H1 (cell line): ENCODE measurements around the gene COL1A1. TPM values are rescaled to one million over a fixed set of nuclear protein-coding genes. Genes with fewer than 3 reads are reported as not detected.

Source experiments
- CTCF ChIA-PET: fragments of 300-600 bp; sonication (Branson Sonifier 250); formaldehyde crosslinking; loops from one replicate; lab custom pipeline; 2021; ENCODE audit not compliant: partially characterized antibody; lab: Charles Lee
- POLR2A ChIA-PET: fragments of 300-600 bp; sonication (Branson Sonifier 250); formaldehyde crosslinking; loops from one replicate; lab custom pipeline; 2021; ENCODE audit warnings: inconsistent platforms; ENCODE audit not compliant: partially characterized antibody; lab: Charles Lee
- DNase-seq, 2 experiments: peaks; one replicate each; pipeline versions ENCODE4 v3.0.0 to v3.0.0-alpha.2; 2010 to 2022; ENCODE audit warnings: low spot score in 2 of 2, low read depth in 1 of 2, mixed read lengths in 1 of 2
- FAIRE-seq: peaks from 2 replicates; lab custom pipeline; 2011; peaks lifted over from hg19 to GRCh38; lab: Jason Lieb, UNC
- H2AFZ ChIP-seq: 2 replicates; pipeline ENCODE4 v1.8.1; 2012; ENCODE audit warnings: low read length, inconsistent platforms
- H2AK5ac ChIP-seq: 2 replicates; pipeline ENCODE4 v1.6.1; 2013; ENCODE audit warnings: low read depth, low read length
- H2BK120ac ChIP-seq: replicated peaks from 2 replicates; pipeline ENCODE3; 2013; ENCODE audit warnings: low read depth, low read length, inconsistent platforms
- H2BK12ac ChIP-seq: 2 replicates; pipeline ENCODE4 v1.6.1; 2013; ENCODE audit warnings: low read depth, low read length
- H2BK15ac ChIP-seq: 2 replicates; pipeline ENCODE4 v1.6.1; 2013; ENCODE audit warnings: low read length
- H2BK20ac ChIP-seq: 2 replicates; pipeline ENCODE4 v1.6.1; 2013; ENCODE audit warnings: low read length
- H2BK5ac ChIP-seq: 2 replicates; pipeline ENCODE4 v1.6.1; 2013; ENCODE audit warnings: low read depth, low read length
- H3K14ac ChIP-seq: 2 replicates; pipeline ENCODE4 v1.6.1; 2013; ENCODE audit warnings: inconsistent platforms; ENCODE audit not compliant: insufficient read length
- H3K18ac ChIP-seq: 2 replicates; pipeline ENCODE4 v1.6.1; 2013; ENCODE audit warnings: low read length; ENCODE audit errors: extremely low read depth
- H3K23ac ChIP-seq: 2 replicates; pipeline ENCODE4 v1.6.1; 2013; ENCODE audit warnings: inconsistent platforms; ENCODE audit not compliant: insufficient read length
- H3K23me2 ChIP-seq: 2 replicates; pipeline ENCODE4 v1.6.1; 2013; ENCODE audit warnings: low read depth, low read length
- H3K27ac ChIP-seq: 2 replicates; pipeline ENCODE4 v1.6.1; 2011; ENCODE audit warnings: low read depth, low read length, inconsistent platforms
- H3K27me3 ChIP-seq, 4 experiments: replicated peaks in 1 of 4; 1 replicate in 1 of 4; 2 replicates in 3 of 4; pipeline versions ENCODE4 v1.6.1 to v1.8.1; 2011 to 2013; ENCODE audit warnings: low read length in 3 of 4, mild to moderate bottlenecking in 3 of 4, inconsistent platforms in 2 of 4, mixed read lengths in 2 of 4, moderate library complexity in 1 of 4; ENCODE audit not compliant: control insufficient read depth in 3 of 4, insufficient read depth in 3 of 4; ENCODE audit errors: extremely low read depth in 1 of 4
- H3K36me3 ChIP-seq, 4 experiments: 2 replicates each; pipeline versions ENCODE4 v1.6.1 to v1.8.1; 2011 to 2013; ENCODE audit warnings: mild to moderate bottlenecking in 4 of 4, low read length in 3 of 4, moderate library complexity in 2 of 4, control low read depth in 1 of 4, inconsistent platforms in 1 of 4; ENCODE audit not compliant: insufficient read depth in 4 of 4, control insufficient read depth in 2 of 4
- H3K4ac ChIP-seq: replicated peaks from 2 replicates; pipeline ENCODE3; 2013; ENCODE audit warnings: low read length, low read depth, mixed read lengths, inconsistent platforms; ENCODE audit not compliant: insufficient read length
- H3K4me1 ChIP-seq, 4 experiments: replicated peaks in 1 of 4; 1 replicate in 1 of 4; 2 replicates in 3 of 4; pipeline versions ENCODE4 v1.6.1 to v1.8.1; 2011 to 2013; ENCODE audit warnings: low read length in 3 of 4, inconsistent platforms in 2 of 4, mixed read lengths in 1 of 4; ENCODE audit not compliant: insufficient read depth in 4 of 4, control insufficient read depth in 3 of 4
- H3K4me2 ChIP-seq, 2 experiments: 2 replicates each; pipeline versions ENCODE4 v1.6.1 to v1.8.1; 2011 to 2013; ENCODE audit warnings: low read depth in 2 of 2, low read length in 2 of 2, control low read depth in 1 of 2, inconsistent platforms in 1 of 2, mild to moderate bottlenecking in 1 of 2; ENCODE audit not compliant: insufficient read depth in 1 of 2
- H3K4me3 ChIP-seq, 4 experiments: fragments of 200-600, 300-600 bp in 1 of 4; sonication (generic), shearing (Covaris generic), sonication (Bioruptor Twin) in 1 of 4; 2 replicates each; pipeline versions ENCODE4 v1.5.1 to v1.8.1; 2011 to 2016; ENCODE audit warnings: low read length in 4 of 4, low read depth in 3 of 4, control low read depth in 2 of 4, inconsistent platforms in 2 of 4, mild to moderate bottlenecking in 2 of 4, mixed read lengths in 1 of 4, moderate library complexity in 1 of 4; ENCODE audit not compliant: insufficient read depth in 2 of 4; ENCODE audit errors: extremely low read depth in 1 of 4
- H3K56ac ChIP-seq: replicated peaks from 2 replicates; pipeline ENCODE3; 2013; ENCODE audit warnings: low read depth, mild to moderate bottlenecking, mixed read lengths, low read length, inconsistent platforms; ENCODE audit not compliant: insufficient read length
- H3K79me1 ChIP-seq: 2 replicates; pipeline ENCODE4 v1.6.1; 2013; ENCODE audit warnings: low read depth, low read length, control low read depth
- H3K79me2 ChIP-seq, 2 experiments: 2 replicates each; pipeline versions ENCODE4 v1.6.1 to v1.8.1; 2012 to 2013; ENCODE audit warnings: low read length in 2 of 2, mild to moderate bottlenecking in 2 of 2, inconsistent platforms in 1 of 2; ENCODE audit not compliant: insufficient read depth in 2 of 2, control insufficient read depth in 1 of 2
- H3K9ac ChIP-seq, 4 experiments: replicated peaks in 1 of 4; 1 replicate in 1 of 4; 2 replicates in 3 of 4; pipeline versions ENCODE4 v1.6.1 to v1.8.1; 2011 to 2013; ENCODE audit warnings: low read depth in 3 of 4, low read length in 3 of 4, control low read depth in 2 of 4, mild to moderate bottlenecking in 2 of 4, moderate library complexity in 2 of 4, inconsistent platforms in 1 of 4; ENCODE audit errors: extremely low read depth in 1 of 4
- H3K9me3 ChIP-seq, 2 experiments: 2 replicates each; pipeline versions ENCODE4 v1.6.1 to v1.8.1; 2012 to 2013; ENCODE audit warnings: mild to moderate bottlenecking in 2 of 2, moderate library complexity in 2 of 2, control low read depth in 1 of 2, inconsistent platforms in 1 of 2, low read depth in 1 of 2, low read length in 1 of 2, mixed read lengths in 1 of 2; ENCODE audit not compliant: insufficient read depth in 2 of 2
- H4K20me1 ChIP-seq, 2 experiments: replicated peaks in 1 of 2; 2 replicates each; pipeline versions ENCODE3 to v1.8.1; 2011 to 2013; ENCODE audit warnings: inconsistent platforms in 2 of 2, low read length in 2 of 2, mild to moderate bottlenecking in 1 of 2; ENCODE audit not compliant: insufficient read depth in 2 of 2, control insufficient read depth in 1 of 2
- H4K5ac ChIP-seq: 2 replicates; pipeline ENCODE4 v1.6.1; 2013; ENCODE audit warnings: low read length, low read depth, mixed read lengths, inconsistent platforms; ENCODE audit not compliant: insufficient read length
- H4K8ac ChIP-seq: 2 replicates; pipeline ENCODE4 v1.8.0; 2013; ENCODE audit warnings: mild to moderate bottlenecking, moderate library complexity, low read length, inconsistent platforms; ENCODE audit not compliant: insufficient read depth; ENCODE audit errors: extremely low read depth
- H4K91ac ChIP-seq: replicated peaks from 2 replicates; pipeline ENCODE3; 2013; ENCODE audit warnings: low read length, mixed read lengths, inconsistent platforms; ENCODE audit not compliant: insufficient read length
- WGBS, 2 experiments: shearing (Covaris generic) in 1 of 2; methylation state at CpG; one replicate each; pipeline versions ENCODE4 v1.1.6 to v1.1.7; 2013 to 2015; ENCODE audit warnings: low lambda C conversion rate in 2 of 2, mixed read lengths in 2 of 2, inconsistent platforms in 1 of 2, low coverage in 1 of 2, missing lambda C conversion rate in 1 of 2; ENCODE audit not compliant: insufficient replicate concordance in 2 of 2, insufficient coverage in 1 of 2, insufficient read length in 1 of 2; ENCODE audit errors: extremely low coverage in 1 of 2, missing lambda C conversion rate in 1 of 2; 5-methylcytosine and 5-hydroxymethylcytosine counted together
- polyA plus RNA-seq, 7 experiments: library from polyadenylated mRNA; depleted of rRNA in 3 of 7; stranded (reverse) in 5 of 7; unstranded in 2 of 7; fragments of >200 nt in 5 of 7; fragments of 200-250 nt in 2 of 7; gene quantifications; 1 replicate in 5 of 7; 2 replicates in 1 of 7; 4 replicates in 1 of 7; pipeline versions ENCODE4 v1.2.1 to v1.2.3, GENCODE V29; 2011 to 2013; ENCODE audit warnings: missing spikeins in 2 of 7, mixed read lengths in 2 of 7
- total RNA-seq: library from RNA; stranded (reverse); fragmentation: NEBNext Ultra II Directional; extraction: Animal tissue kit (Norgen Biotek cat#: 25700); gene quantifications from 2 replicates; pipeline ENCODE4 v1.2.1, GENCODE V29; 2021
- TF ChIP-seq, protein P1 (sequence below): IDR thresholded peaks from 2 replicates; pipeline ENCODE4 v1.6.1; 2012; ENCODE audit warnings: inconsistent platforms

COL1A1 gene
- total and polyA plus RNA-seq, 2 of the 8 experiments (the other 6 are each of a cell fraction or from before 2014, with no cell fraction given), result 14.1 to 80.4 TPM

DNA sequence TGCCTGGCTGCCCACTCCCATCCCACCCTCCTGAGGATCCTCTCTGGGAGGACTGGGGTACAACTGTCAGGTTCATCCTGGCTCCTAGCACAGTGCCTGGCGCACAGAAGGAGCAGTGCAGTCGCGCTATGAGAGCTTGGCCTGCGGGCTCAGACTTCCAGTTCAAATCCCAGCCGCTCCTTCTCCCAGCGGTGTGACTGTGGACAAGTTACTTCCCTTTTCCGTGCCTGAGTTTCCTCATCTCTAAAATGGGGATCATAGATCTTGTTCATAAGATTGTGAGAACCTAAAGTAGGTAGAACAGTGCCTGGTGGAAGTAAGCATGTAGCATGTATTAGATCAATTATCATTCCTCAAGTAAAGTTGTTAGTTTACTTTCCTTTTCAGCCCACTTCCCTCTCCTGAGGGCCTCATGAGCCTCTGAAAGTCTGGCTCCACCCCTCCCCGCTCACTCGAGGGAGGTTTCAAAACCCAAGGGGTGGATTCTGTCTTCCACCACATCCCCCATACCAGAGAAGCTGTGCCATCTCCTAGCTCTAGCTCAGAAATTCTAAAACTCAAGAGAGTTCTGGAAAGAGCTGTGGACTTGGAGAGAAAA is 19.9 kb upstream of the COL1A1 start:
- H4K5ac ChIP-seq, result no peak overlapping the region
- TF ChIP-seq, protein P1, sequence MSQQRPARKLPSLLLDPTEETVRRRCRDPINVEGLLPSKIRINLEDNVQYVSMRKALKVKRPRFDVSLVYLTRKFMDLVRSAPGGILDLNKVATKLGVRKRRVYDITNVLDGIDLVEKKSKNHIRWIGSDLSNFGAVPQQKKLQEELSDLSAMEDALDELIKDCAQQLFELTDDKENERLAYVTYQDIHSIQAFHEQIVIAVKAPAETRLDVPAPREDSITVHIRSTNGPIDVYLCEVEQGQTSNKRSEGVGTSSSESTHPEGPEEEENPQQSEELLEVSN, result no peak
- TF ChIP-seq, all 59 proteins: peak for 0
- no peaks in the 10 kb centered on the region; a peak in 1 of 7 replicates for H3K27me3 ChIP-seq
- no peaks in the 10 kb centered on the region for H3K79me1 ChIP-seq
- POLR2A ChIA-PET, result no interaction called here
- H3K9me3 ChIP-seq, result peaks cover 9 to 12% of the 10 kb centered on the region in 2 experiments
- no peak overlapping the region for H2AK5ac ChIP-seq
- H3K18ac ChIP-seq, result no peak overlapping the region
- H3K4me1 ChIP-seq, result peaks cover 2 to 7% (median 6%) of the 10 kb centered on the region in 4 experiments; a peak in 6 of 7 replicates
- H2BK15ac ChIP-seq, result 0 out of 2 replicates have a peak overlapping the region, but pooled peaks have one; percentile 83
- H3K23ac ChIP-seq, result no peak overlapping the region
- no peaks in the 10 kb centered on the region for H4K20me1 ChIP-seq
- H3K9ac ChIP-seq, result no peak overlapping the region
- WGBS, 2 experiments, result 94% methylated on average over 9 of the region's 9 CpGs; no CpG with 5 or more reads in 1 of the 2 experiments
- no peak overlapping the region; the same call in 1 of the 2 replicates for H4K8ac ChIP-seq
- H3K56ac ChIP-seq, result no peak overlapping the region
- no peak overlapping the region for H2BK12ac ChIP-seq
- H3K27ac ChIP-seq, result no peak overlapping the region
- no peak overlapping the region for H3K14ac ChIP-seq
- H3K23me2 ChIP-seq, result no peaks in the 10 kb centered on the region
- CTCF ChIA-PET, result interaction anchor here (1.3 to 24.4 kb wide), 5 partner anchors 9 to 60 kb away, joined by 4 to 1349 read pairs (median 10); partner anchors contain the start of genes COL1A1 and TMEM92
- H3K36me3 ChIP-seq, result no peaks in the 10 kb centered on the region
- DNase-seq, result no peak
- H2BK20ac ChIP-seq, result no peak overlapping the region
- no peak overlapping the region for H2BK120ac ChIP-seq
- no peak overlapping the region for H4K91ac ChIP-seq
- no peak overlapping the region for H3K4me3 ChIP-seq
- H2BK5ac ChIP-seq, result no peak overlapping the region
- no peak overlapping the region; the same call in 1 of the 2 replicates for H2AFZ ChIP-seq
- H3K4me2 ChIP-seq, result no peak overlapping the region
- FAIRE-seq, result no peak
- no peaks in the 10 kb centered on the region for H3K79me2 ChIP-seq
- no peak overlapping the region for H3K4ac ChIP-seq
